Activated T-cell treated with anti-CD3 and anti-CD28 coated beads, Interleukin-2, amount 50 U/mL, for 1 hour (primary cell): ENCODE results near the gene PGA5.
"Not testable (repeated sequence)": the region's sequence is repeated elsewhere in the genome, so short reads cannot be mapped to it uniquely, and the experiment has no call there.

Source experiments
- DNase-seq: peaks from one replicate; pipeline ENCODE4 v3.0.0-alpha.2; 2020

Gene PGA5

DNA sequence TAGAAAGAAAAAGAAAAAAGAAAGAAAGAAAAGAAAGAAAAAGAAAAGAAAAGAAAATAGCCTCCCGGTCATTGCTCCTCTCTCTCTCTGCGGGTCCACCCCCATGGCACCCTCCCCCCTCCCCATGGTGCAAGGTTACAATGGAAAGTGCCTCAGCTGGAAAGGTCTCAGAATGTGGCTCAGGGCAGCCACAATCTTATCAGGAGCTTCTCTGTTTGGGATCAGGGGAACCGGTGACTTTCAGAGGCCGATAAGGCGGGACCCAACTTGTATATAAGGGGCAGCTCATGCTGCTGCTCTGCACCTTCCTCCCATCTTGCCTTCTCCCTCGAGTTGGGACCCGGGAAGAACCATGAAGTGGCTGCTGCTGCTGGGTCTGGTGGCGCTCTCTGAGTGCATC lies at the start of gene PGA5:
PGA5 (plus strand) TSS at position 301 of the 400 bp plus-strand sequence; CDS start at position 353, 52 bp downstream.
- not testable (repeated sequence) for DNase-seq

DNA sequence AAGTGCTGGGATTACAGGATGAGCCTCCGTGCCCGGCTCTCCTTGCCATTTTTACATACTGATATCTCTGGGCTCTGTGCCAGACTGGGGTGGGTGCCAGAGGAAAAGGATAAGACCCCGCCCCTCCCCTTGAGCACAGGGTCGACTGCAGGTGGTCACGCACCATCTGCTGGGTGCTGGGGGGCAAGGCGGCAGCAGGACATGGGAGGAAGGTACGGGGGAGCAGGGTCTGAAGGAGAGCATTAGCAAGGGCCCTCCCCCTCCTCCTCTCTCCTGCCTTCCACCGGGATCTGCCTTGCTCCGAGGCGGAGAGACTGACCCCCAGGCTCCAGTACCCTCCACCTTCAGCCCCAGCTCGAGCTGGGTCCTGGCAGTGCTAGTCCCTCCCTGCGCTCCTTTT lies 47.4 kb upstream of the PGA5 start:
- no peak for DNase-seq

- DNase-seq, result no peak
Observed at GRCh38 chr11:61194169-61194671, 46.8 kb upstream of the PGA5 start.

DNA sequence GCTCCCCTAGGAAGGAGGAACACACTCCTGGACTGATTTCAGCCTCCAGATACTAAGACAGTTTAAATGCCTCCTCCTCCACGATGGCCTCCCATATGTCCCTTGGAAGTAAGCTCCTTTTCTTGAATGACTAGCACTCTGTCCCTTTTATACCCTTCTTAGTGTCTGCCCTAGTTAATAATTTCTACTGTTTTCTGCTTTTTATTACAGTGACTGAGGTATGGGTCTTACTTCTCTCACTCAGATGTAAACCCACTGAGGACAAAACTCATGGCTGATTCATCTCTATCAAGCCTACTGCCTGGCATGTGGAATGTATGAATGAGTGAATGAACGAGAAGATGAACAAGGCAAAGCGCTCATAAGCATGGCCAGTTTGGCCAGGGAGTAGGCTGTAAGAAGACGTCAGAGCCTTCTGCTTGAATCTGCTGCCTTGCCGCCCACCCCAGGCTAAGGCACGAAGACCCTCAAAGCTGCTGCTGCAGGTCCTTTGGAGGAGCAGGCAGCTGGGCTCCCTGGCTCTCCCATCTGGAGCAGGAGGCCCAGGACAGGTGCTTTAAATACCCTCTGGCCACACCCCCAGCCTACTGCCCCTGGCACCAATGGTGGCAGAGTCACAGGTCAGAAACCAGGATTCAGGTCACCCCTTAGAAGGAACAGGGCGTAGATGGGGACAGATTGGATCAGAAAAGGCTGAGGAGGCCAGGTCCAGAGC lies 45.8 kb upstream of the PGA5 start:
- no peak for DNase-seq

DNA sequence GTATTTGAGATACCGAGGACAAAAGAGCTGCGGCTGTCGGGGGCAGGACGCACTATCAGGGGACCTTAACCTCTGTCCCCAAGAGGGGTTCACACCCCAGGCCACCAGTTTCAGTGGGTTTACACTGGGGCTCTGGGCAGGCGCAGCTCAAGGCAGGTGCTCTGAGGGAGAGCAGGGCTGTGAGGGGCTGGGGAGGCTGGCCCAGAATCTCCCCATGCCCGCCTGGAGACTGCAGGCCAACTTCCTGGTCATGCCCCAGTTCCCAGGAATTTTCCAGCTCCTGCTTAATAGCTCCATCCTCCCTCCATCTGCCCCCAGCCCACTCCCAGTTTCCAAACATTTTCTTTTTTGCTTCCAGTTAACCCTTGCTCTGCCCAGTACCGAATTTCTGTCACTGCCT lies 45.3 kb upstream of the PGA5 start:
- DNase-seq, result no peak

- DNase-seq, result no peak
Observed at GRCh38 chr11:61198361-61198760, 42.6 kb upstream of the PGA5 start.

DNA sequence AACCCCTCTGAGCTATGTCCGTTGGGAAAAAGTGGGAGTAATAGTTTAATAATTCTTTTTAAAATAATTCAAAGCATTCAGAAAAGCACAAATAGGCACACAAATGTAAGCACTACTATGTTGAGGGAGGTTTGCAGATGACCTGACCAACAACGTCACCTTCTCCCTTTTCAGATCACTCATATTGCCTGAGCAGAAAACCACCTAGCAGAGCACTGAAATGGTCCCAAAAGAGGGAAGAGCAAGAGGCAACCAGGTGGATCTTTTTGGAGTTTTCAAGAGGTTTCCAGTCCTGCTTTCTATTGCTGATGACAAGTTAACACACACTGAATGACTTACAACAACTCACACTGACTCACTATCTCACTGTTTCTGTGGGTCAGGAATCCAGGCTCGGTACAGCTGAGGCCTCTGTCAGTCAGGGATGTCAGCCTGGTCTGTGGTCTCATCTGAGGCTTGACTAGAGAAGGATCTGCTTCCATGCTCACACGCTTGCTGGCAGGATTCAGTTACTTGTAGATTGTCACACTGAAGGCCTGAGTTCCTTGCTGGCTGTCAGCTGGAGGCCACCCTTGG lies 41.9 kb upstream of the PGA5 start:
- DNase-seq, result no peak

GRCh38 chr11:61201476-61201875 lies 39.5 kb upstream of the PGA5 start:
- no peak for DNase-seq

DNA sequence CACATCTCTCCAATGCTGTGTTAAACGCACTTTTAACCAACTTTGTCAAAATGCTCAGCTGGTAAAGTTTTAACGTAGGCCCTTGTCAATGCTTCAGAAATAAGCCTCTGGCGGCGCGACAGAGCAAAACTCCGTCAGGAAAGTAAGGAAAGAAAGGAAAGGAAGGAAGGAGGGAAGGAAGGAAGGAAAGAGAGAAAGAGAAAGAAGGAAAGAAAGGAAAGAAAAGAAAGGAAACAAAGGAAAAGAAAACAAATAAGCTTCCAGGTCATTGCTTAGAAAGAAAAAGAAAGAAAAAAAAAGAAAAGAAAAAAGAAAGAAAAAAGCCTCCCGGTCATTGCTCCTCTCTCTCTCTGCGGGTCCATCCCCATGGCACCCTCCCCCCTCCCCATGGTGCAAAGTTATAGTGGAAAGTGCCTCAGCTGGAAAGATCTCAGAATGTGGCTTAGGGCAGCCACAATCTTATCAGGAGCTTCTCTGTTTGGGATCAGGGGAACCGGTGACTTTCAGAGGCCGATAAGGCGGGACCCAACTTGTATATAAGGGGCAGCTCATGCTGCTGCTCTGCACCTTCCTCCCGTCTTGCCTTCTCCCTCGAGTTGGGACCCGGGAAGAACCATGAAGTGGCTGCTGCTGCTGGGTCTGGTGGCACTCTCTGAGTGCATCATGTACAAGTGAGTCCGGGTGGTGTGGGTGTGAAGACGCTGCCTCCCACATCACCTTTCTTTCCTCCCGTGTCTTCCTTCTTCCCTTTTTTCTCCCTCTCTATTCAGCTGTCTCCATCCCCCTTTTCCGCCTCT lies 37.8 kb upstream of the PGA5 start, which contains the start of gene PGA3:
PGA3 (plus strand) TSS at position 566 of the 797 bp plus-strand sequence; CDS start at position 616, 50 bp downstream.
- DNase-seq, result not testable (repeated sequence)

GRCh38 chr11:61203873-61204272 lies 37.1 kb upstream of the PGA5 start:
- DNase-seq, result not testable (repeated sequence)

- DNase-seq, result not testable (repeated sequence)
Observed at GRCh38 chr11:61204502-61205059, 36.4 kb upstream of the PGA5 start.

GRCh38 chr11:61207636-61208310 lies 33.2 kb upstream of the PGA5 start:
- DNase-seq, result not testable (repeated sequence)

DNA sequence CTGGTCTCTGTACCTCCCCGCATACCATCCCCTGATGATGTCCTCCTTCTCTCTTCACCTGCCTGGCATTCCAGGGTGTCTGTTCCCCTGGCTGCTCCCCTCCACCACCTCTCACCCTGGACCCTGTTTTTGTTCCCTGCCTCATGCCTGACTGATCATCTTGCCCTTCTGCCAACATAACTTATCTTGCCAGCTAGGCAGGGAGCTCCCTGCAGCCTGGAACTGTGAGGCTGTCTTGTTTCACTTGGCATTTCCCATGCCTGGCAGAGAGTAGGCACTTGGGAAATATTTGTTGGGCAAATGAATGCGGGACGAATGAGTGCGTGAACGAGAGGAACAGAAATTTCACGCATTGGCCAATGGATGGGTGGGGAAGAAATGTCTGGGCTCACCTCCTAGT lies 30.3 kb upstream of the PGA5 start:
- DNase-seq, result not testable (repeated sequence)

GRCh38 chr11:61211327-61211952 lies 29.5 kb upstream of the PGA5 start:
- not testable (repeated sequence) for DNase-seq

GRCh38 chr11:61212202-61212601 lies 28.8 kb upstream of the PGA5 start:
- not testable (repeated sequence) for DNase-seq

GRCh38 chr11:61213711-61214324 lies 27.2 kb upstream of the PGA5 start:
- DNase-seq, result not testable (repeated sequence)

DNA sequence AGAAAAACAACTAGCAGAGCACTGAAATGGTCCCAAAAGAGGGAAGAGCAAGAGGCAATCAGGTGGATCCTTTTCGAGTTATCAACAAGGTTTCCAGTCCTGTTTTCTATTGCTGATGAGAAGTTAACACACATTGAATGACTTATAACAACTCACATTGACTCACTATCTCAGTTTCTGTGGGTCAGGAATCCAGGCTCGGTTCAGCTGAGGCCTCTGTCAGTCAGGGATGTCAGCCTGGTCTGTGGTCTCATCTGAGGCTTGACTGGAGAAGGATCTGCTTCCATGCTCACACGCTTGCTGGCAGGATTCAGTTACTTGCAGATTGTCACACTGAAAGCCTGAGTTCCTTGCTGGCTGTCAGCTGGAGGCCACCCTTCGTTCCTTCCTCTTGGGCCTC lies 22.7 kb upstream of the PGA5 start:
- not testable (repeated sequence) for DNase-seq

DNA sequence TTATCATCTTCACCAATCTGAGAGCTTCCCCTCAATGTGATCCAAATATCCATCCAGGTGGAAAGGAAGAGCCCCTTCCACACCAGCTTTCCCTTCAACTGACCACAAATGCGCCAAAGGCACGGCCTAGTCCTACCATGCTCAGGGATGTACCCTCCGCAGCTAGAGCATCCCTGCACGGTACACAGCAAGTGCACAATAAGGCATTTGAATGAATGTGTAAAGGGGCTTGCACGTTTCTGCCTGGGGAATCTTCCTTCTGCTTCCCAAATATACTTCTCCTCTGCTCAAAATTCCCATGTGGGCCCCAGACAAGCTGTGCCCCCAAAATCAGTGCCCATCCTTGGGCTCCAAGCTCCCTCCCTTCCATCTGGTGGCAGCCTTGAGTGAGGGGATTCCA lies 22.0 kb upstream of the PGA5 start:
- not testable (repeated sequence) for DNase-seq

- not testable (repeated sequence) for DNase-seq
Observed at GRCh38 chr11:61222047-61222446, 18.9 kb upstream of the PGA5 start, which contains the start of gene PGA4. Gene PGA4, plus strand, starts transcription at chr11:61222347. Its CDS starts 54 bp downstream, at chr11:61222401.

GRCh38 chr11:61222692-61223091 lies 18.3 kb upstream of the PGA5 start:
- not testable (repeated sequence) for DNase-seq

- not testable (repeated sequence) for DNase-seq
Observed at GRCh38 chr11:61226457-61227137, 14.4 kb upstream of the PGA5 start.
